H1 (cell line): ENCODE data around the gene C1orf74.

Experiments used
- CHD2 ChIP-seq: IDR thresholded peaks from 2 replicates; pipeline ENCODE4 v1.6.1; 2012; ENCODE audit warnings: low read length, improper control_type of control experiment
- CTCF ChIP-seq, 3 experiments: IDR thresholded peaks; 1 replicate in 2 of 3; 2 replicates in 1 of 3; pipeline versions ENCODE4 v1.5.1 to v1.6.1; 2011; ENCODE audit warnings: low read length in 3 of 3, mild to moderate bottlenecking in 3 of 3, inconsistent platforms in 2 of 3, low read depth in 1 of 3, moderate library complexity in 1 of 3; ENCODE audit not compliant: insufficient read depth in 1 of 3; ENCODE audit errors: control extremely low read depth in 1 of 3

- no peak for TF ChIP-seq CTCF (IDR thresholded peaks at IDR 0.05; ENCODE audit: control extremely low read depth in 1 of 3, insufficient read depth in 1 of 3, low read depth in 1 of 3, low read length in 3 of 3)
- no peak for TF ChIP-seq CHD2
Observed at GRCh38 chr1:209813902-209814301, 29.5 kb upstream of the C1orf74 start.
